AG04449 (cell line): ENCODE measurements around the gene MTHFD1L.

Source experiments
- CTCF ChIA-PET: fragments of 350-600 bp; formaldehyde crosslinking; extraction: SDS; loops from one replicate; lab custom pipeline; 2021; ENCODE audit warnings: antibody characterized with exemption; lab: Yijun Ruan, JAX
- POLR2A ChIA-PET: fragments of 400-600, 350-600 bp; formaldehyde crosslinking; extraction: SDS; loops from one replicate; lab custom pipeline; 2020; ENCODE audit warnings: antibody characterized with exemption, inconsistent platforms; lab: Yijun Ruan, JAX
- DNase-seq: peaks from one replicate; pipeline ENCODE4 v3.0.0-alpha.2; 2010; ENCODE audit warnings: low read depth, low spot score
- H3K4me3 ChIP-seq: 2 replicates; pipeline ENCODE4 v1.5.1; 2011; ENCODE audit warnings: low read depth, mild to moderate bottlenecking, control low read depth, low read length
- CTCF ChIP-seq: IDR thresholded peaks from one replicate; pipeline ENCODE4 v1.5.1; 2011; ENCODE audit warnings: mild to moderate bottlenecking, moderate library complexity, low read length, control low read depth, inconsistent platforms; ENCODE audit not compliant: insufficient read depth; ENCODE audit errors: missing control alignments

Gene MTHFD1L

GRCh38 chr6:151091571-151091970 is 226.1 kb downstream of the MTHFD1L start:
- TF ChIP-seq CTCF: no peak
- POLR2A ChIA-PET: no interaction called here
- no peak for DNase-seq
- CTCF ChIA-PET: interaction anchor here (0.6 kb wide), 1 partner anchor 68 kb away, joined by 3 read pairs; no protein-coding TSS in a partner anchor
- H3K4me3 ChIP-seq: no peak overlapping the region

GRCh38 chr6:151092591-151092990 is 227.1 kb downstream of the MTHFD1L start:
- ChIA-PET POLR2A (no interaction called here), CTCF (no interaction called here)
- H3K4me3 ChIP-seq: no peak overlapping the region
- no peak for TF ChIP-seq CTCF
- DNase-seq: no peak

- no peak overlapping the region for H3K4me3 ChIP-seq
- ChIA-PET CTCF (no interaction called here), POLR2A (no interaction called here)
- no peak for TF ChIP-seq CTCF
- DNase-seq: no peak
Observed at GRCh38 chr6:151093706-151094105, 228.2 kb downstream of the MTHFD1L start.

- H3K4me3 ChIP-seq: no peak overlapping the region
- CTCF ChIA-PET: interaction anchor here (1.4 to 3.5 kb wide), 3 partner anchors 11 to 229 kb away, joined by 3 to 19 read pairs (median 7); no protein-coding TSS in a partner anchor
- POLR2A ChIA-PET: no interaction called here
- no peak for DNase-seq
- TF ChIP-seq CTCF: no peak
Observed at GRCh38 chr6:151095538-151096254, 230.2 kb downstream of the MTHFD1L start.

GRCh38 chr6:151096255-151096612 is 230.7 kb downstream of the MTHFD1L start:
- H3K4me3 ChIP-seq: no peak overlapping the region
- ChIA-PET POLR2A (no interaction called here), CTCF (interaction anchor here (1.4 to 3.5 kb wide), 4 partner anchors 9 to 229 kb away, joined by 3 to 19 read pairs (median 6); no protein-coding TSS in a partner anchor)
- no peak for TF ChIP-seq CTCF
- DNase-seq: no peak

- no peak overlapping the region for H3K4me3 ChIP-seq
- DNase-seq: no peak
- POLR2A ChIA-PET: no interaction called here
- CTCF ChIA-PET: interaction anchor here (1.4 to 3.5 kb wide), 3 partner anchors 9 to 228 kb away, joined by 4 to 19 read pairs (median 7); no protein-coding TSS in a partner anchor
- no peak for TF ChIP-seq CTCF
Observed at GRCh38 chr6:151096691-151097606, 231.4 kb downstream of the MTHFD1L start.
